PFSK-1 (cell line): ENCODE data around the gene IFIT5.

Source experiments
- FOXP2 ChIP-seq: optimal IDR thresholded peaks from 2 replicates; pipeline ENCODE3; 2011; ENCODE audit warnings: borderline replicate concordance, control low read depth, inconsistent platforms; ENCODE audit not compliant: insufficient read depth; ENCODE audit errors: extremely low read length, extremely low read depth
- POLR2AphosphoS5 ChIP-seq: IDR thresholded peaks from 2 replicates; pipeline ENCODE4 v1.6.1; 2012; ENCODE audit warnings: low read depth, mild to moderate bottlenecking, control low read depth, low read length, moderate library complexity
- REST ChIP-seq, 2 experiments: IDR thresholded peaks; 2 replicates each; pipeline versions ENCODE4 v1.6.1 to v1.8.0; 2011 to 2012; ENCODE audit warnings: low read depth in 2 of 2, low read length in 2 of 2, control low read depth in 1 of 2, inconsistent platforms in 1 of 2, mild to moderate bottlenecking in 1 of 2, moderate library complexity in 1 of 2; ENCODE audit not compliant: insufficient read depth in 1 of 2
- SIN3A ChIP-seq: IDR thresholded peaks from 2 replicates; pipeline ENCODE4 v1.6.1; 2012; ENCODE audit warnings: mild to moderate bottlenecking, low read length, moderate library complexity, borderline replicate concordance; ENCODE audit not compliant: insufficient read depth
- TAF1 ChIP-seq: IDR thresholded peaks from 2 replicates; pipeline ENCODE4 v1.6.1; 2012; ENCODE audit warnings: low read length, control low read depth, borderline replicate concordance; ENCODE audit not compliant: insufficient read depth

IFIT5 gene

DNA sequence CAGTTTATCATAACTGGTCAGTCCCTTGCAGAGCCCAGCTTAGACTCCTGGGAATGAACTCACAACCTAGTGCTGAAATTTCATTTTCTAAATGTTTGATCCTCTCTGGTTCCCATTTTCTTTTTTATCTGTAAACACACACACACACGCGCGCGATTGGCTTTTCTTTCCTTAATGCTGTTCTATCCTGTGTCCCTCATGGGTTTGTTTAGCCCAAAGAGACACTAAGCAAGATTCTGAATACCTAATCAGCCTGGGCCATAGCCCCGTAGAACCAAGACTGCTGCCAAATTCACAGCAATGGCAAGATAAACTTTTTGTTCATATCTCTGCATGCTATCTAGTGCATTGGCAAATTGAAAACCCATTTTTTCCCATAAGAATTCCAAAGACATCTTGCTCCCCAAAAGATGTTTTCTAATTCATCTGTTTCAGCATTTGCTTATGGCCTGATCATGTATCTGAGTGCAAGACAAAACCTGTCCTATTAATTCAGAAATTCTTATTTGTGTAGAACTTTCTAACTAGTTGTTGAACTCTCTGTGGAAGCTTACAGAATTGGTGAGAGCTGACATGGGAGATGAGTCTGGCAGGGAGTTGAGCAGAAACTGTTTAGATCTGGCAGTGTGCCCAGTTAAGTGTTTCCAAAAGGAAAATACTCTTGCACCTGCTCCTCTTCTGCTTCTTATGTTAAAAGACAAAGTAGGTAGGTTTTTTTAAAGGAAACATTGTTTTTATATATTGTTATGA lies 23.7 kb upstream of the IFIT5 start:
- no peak for TF ChIP-seq TAF1
- TF ChIP-seq POLR2AphosphoS5 = no peak
- TF ChIP-seq FOXP2 = no peak
- TF ChIP-seq SIN3A = no peak
- TF ChIP-seq REST (IDR thresholded peaks at IDR 0.05; ENCODE audit: insufficient read depth in 1 of 2, low read depth in 2 of 2, low read length in 2 of 2) = no peak

- TF ChIP-seq FOXP2 (no peak), SIN3A (0 out of 2 replicates have a peak, but pooled peaks have one; percentile 9)
Measured at GRCh38 chr10:89391907-89392756, 22.2 kb upstream of the IFIT5 start, which contains the start of gene IFIT1. Gene IFIT1 (plus strand): TSS chr10:89392623. CDS start chr10:89392713, 90 bp downstream.

- no peak for TF ChIP-seq REST (IDR thresholded peaks at IDR 0.05; ENCODE audit: insufficient read depth in 1 of 2, low read depth in 2 of 2, low read length in 2 of 2)
- no peak for TF ChIP-seq FOXP2
- no peak for TF ChIP-seq SIN3A
- TF ChIP-seq POLR2AphosphoS5 = no peak
- TF ChIP-seq TAF1 = no peak
Measured at GRCh38 chr10:89392974-89393373, 21.4 kb upstream of the IFIT5 start.

DNA sequence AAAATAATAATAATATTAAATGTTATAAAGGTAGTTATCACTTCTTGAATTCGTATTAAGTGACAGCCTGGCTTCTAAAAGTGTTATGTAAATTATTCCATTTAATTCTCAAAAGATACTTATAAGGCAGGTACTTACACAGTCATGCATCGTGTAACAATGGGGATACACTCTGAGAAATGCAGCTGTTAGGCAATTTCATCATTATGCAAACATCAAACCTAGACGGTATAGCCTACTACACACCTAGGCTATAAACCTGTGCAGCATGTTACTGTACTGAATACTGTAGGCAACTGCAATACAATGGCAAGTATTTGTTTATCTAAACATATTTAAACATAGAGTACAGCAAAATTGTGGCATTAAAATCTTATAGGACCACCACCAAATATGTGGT lies 20.5 kb upstream of the IFIT5 start:
- TF ChIP-seq FOXP2 (no peak), POLR2AphosphoS5 (no peak), REST (IDR thresholded peaks at IDR 0.05; ENCODE audit: insufficient read depth in 1 of 2, low read depth in 2 of 2, low read length in 2 of 2) (no peak), SIN3A (no peak), TAF1 (no peak)

DNA sequence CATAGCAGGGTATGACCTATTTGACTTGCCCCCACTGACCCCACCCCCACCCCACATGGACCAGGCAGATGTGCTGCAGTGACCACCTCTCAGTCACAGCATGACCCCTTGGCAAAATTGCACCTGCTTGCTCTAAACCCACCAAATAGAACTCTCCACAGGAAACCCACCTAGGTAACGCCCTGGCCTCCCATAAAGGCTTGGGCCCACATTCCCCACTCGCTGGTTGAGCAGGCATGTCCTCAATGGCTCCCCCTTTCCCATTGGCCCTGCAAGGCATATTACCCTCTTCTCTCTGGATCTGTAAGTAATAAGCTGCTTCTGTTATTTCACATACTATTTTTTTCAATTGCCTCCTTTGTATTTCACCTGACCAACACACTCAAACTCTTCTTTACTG lies 19.2 kb upstream of the IFIT5 start:
- no peak for TF ChIP-seq REST (IDR thresholded peaks at IDR 0.05; ENCODE audit: insufficient read depth in 1 of 2, low read depth in 2 of 2, low read length in 2 of 2)
